K562 (cell line): ENCODE data around the gene RBFOX2. TPM values are rescaled to one million over a fixed set of nuclear protein-coding genes. Genes with fewer than 3 reads are reported as not detected.

Experiments
- ATAC-seq: fragments of 200-7000 bp; cut with Tn5 transposase; 3 replicates; pipeline ENCODE4 v1.9.1; 2020; ENCODE audit warnings: moderate library complexity
- BruUV-seq: library from RNA; stranded (reverse); fragments of 400-500 nt; replicated peaks from 2 replicates; lab custom pipeline; 2021; lab: Mats Ljungman, UMichigan
- CTCF ChIA-PET: fragments of 300-600 bp; formaldehyde crosslinking; extraction: SDS; loops from one replicate; lab custom pipeline; 2021; ENCODE audit warnings: low intra/inter-chr PET ratio; lab: Yijun Ruan, JAX
- POLR2A ChIA-PET: fragments of 300-600, 350-650 bp; sonication (Branson Sonifier 250); formaldehyde crosslinking; extraction: SDS; loops from one replicate; lab custom pipeline; 2021; ENCODE audit warnings: antibody characterized with exemption, inconsistent platforms; lab: Yijun Ruan, JAX
- DNase-seq, 4 experiments: peaks; one replicate each; pipeline versions ENCODE4 v3.0.0 to v3.0.0-alpha.2; 2011 to 2018; ENCODE audit warnings: low spot score in 3 of 4, mixed read lengths in 3 of 4; ENCODE audit errors: extremely low read depth in 1 of 4
- FAIRE-seq: peaks from 2 replicates; lab custom pipeline; 2011; peaks lifted over from hg19 to GRCh38; lab: Jason Lieb, UNC
- H2AFZ ChIP-seq: 2 replicates; pipeline ENCODE4 v1.6.0; 2011; ENCODE audit warnings: low read depth, low read length, control low read depth, inconsistent platforms
- H3K27ac ChIP-seq: fragments of 200-600 bp; 3 replicates; pipeline ENCODE4 v1.8.0; 2011; ENCODE audit warnings: low read depth, mild to moderate bottlenecking, control low read depth, inconsistent platforms, low read length, moderate library complexity, mixed read lengths; ENCODE audit errors: extremely low read depth
- H3K27me3 ChIP-seq, 2 experiments: fragments of 300-600 bp in 1 of 2; 2 replicates in 1 of 2; 3 replicates in 1 of 2; pipeline versions ENCODE4 v1.6.0 to v1.8.0; 2011; ENCODE audit warnings: inconsistent platforms in 2 of 2, low read length in 2 of 2, mild to moderate bottlenecking in 1 of 2, mixed read lengths in 1 of 2, moderate library complexity in 1 of 2; ENCODE audit not compliant: control insufficient read depth in 2 of 2, insufficient read depth in 2 of 2
- H3K36me3 ChIP-seq: fragments of 300-600 bp; 3 replicates; pipeline ENCODE4 v1.8.0; 2011; ENCODE audit warnings: mild to moderate bottlenecking, low read length, inconsistent platforms; ENCODE audit not compliant: control insufficient read depth, insufficient read depth
- H3K4me1 ChIP-seq, 2 experiments: fragments of 200-600 bp in 1 of 2; replicated peaks in 1 of 2; 2 replicates in 1 of 2; 3 replicates in 1 of 2; pipeline versions ENCODE4 v1.5.1 to v1.8.0; 2011; ENCODE audit warnings: inconsistent platforms in 2 of 2, low read length in 2 of 2, mild to moderate bottlenecking in 1 of 2, mixed read lengths in 1 of 2, moderate library complexity in 1 of 2; ENCODE audit not compliant: control insufficient read depth in 2 of 2, insufficient read depth in 2 of 2
- H3K4me2 ChIP-seq: 2 replicates; pipeline ENCODE4 v1.6.1; 2011; ENCODE audit warnings: low read length, control low read depth, inconsistent platforms, mixed read lengths; ENCODE audit not compliant: insufficient read depth
- H3K4me3 ChIP-seq: fragments of 200-600 bp; sonication (generic), shearing (Covaris generic); 2 replicates; pipeline ENCODE4 v1.5.1; 2016; ENCODE audit warnings: control low read depth, inconsistent platforms
- H3K79me2 ChIP-seq: fragments of 200-600 bp; 3 replicates; pipeline ENCODE4 v1.8.0; 2011; ENCODE audit warnings: low read length, inconsistent platforms; ENCODE audit not compliant: control insufficient read depth, insufficient read depth
- H3K9ac ChIP-seq, 2 experiments: 2 replicates each; pipeline versions ENCODE4 v1.6.0 to v1.6.1; 2011; ENCODE audit warnings: low read depth in 2 of 2, low read length in 2 of 2, control low read depth in 1 of 2, inconsistent platforms in 1 of 2, mild to moderate bottlenecking in 1 of 2, mixed read lengths in 1 of 2; ENCODE audit not compliant: insufficient read depth in 1 of 2
- H3K9me1 ChIP-seq: one replicate; pipeline ENCODE4 v1.6.0; 2011; ENCODE audit warnings: inconsistent platforms, mild to moderate bottlenecking, low read length, moderate library complexity; ENCODE audit not compliant: control insufficient read depth, insufficient read depth
- H3K9me3 ChIP-seq: replicated peaks from 2 replicates; pipeline ENCODE4 v1.5.1; 2011; ENCODE audit warnings: low read depth, low read length, inconsistent platforms; ENCODE audit not compliant: control insufficient read depth, insufficient read depth
- H4K20me1 ChIP-seq: replicated peaks from 2 replicates; pipeline ENCODE4 v1.6.1; 2011; ENCODE audit warnings: low read length, inconsistent platforms, mixed read lengths; ENCODE audit not compliant: control insufficient read depth, insufficient read depth
- ARID2 ChIP-seq: fragments of 450-650 bp; IDR thresholded peaks from 2 replicates; pipeline ENCODE4 v1.6.1; 2017; ENCODE audit warnings: antibody characterized with exemption, mild to moderate bottlenecking
- C11orf30 ChIP-seq: fragments of 450-650 bp; IDR thresholded peaks from 2 replicates; pipeline ENCODE4 v1.6.1; 2016; ENCODE audit warnings: low read depth, mild to moderate bottlenecking
- CHAMP1 ChIP-seq: fragments of 450-650 bp; IDR thresholded peaks from 2 replicates; pipeline ENCODE4 v1.6.1; 2016; ENCODE audit warnings: mild to moderate bottlenecking
- E2F1 ChIP-seq: sonication (generic); formaldehyde crosslinking; IDR thresholded peaks from 2 replicates; pipeline ENCODE4 v1.8.1; 2023; ENCODE audit warnings: mild to moderate bottlenecking, missing genetic modification reagents, moderate library complexity
- KDM4B ChIP-seq, 2 experiments: fragments of 450-650 bp in 1 of 2; sonication (generic) in 1 of 2; IDR thresholded peaks; 2 replicates each; pipeline ENCODE4 v1.6.1; 2016 to 2017; ENCODE audit warnings: borderline replicate concordance in 2 of 2, antibody characterized with exemption in 1 of 2, low read depth in 1 of 2, mild to moderate bottlenecking in 1 of 2
- KLF6 ChIP-seq: fragments of 250-450 bp; sonication (Bioruptor Pico); IDR thresholded peaks from 2 replicates; pipeline ENCODE4 v1.4.0; 2020; ENCODE audit warnings: mild to moderate bottlenecking, moderate library complexity, borderline replicate concordance
- MYBL2 ChIP-seq, 2 experiments: fragments of 450-650 bp in 1 of 2; sonication (generic) in 1 of 2; formaldehyde crosslinking in 1 of 2; IDR thresholded peaks; 2 replicates each; pipeline versions ENCODE4 v1.6.1 to v1.8.1; 2017 to 2022; ENCODE audit warnings: borderline replicate concordance in 1 of 2, inconsistent platforms in 1 of 2, low read depth in 1 of 2, mild to moderate bottlenecking in 1 of 2, missing genetic modification reagents in 1 of 2, moderate library complexity in 1 of 2
- POU5F1 ChIP-seq: fragments of 150-350 bp; IDR thresholded peaks from 2 replicates; pipeline ENCODE4 v1.6.1; 2014; ENCODE audit warnings: borderline replicate concordance, low read length, low read depth, mild to moderate bottlenecking; ENCODE audit not compliant: partially characterized antibody
- RFX5 ChIP-seq: IDR thresholded peaks from 2 replicates; pipeline ENCODE4 v1.6.1; 2011; ENCODE audit warnings: low read depth, mild to moderate bottlenecking, improper control_type of control experiment, low read length
- SMAD1 ChIP-seq: fragments of 150-350 bp; IDR thresholded peaks from 2 replicates; pipeline ENCODE4 v1.6.1; 2014; ENCODE audit warnings: low read length, low read depth; ENCODE audit not compliant: partially characterized antibody
- ZNF316 ChIP-seq: fragments of 450-650 bp; IDR thresholded peaks from 2 replicates; pipeline ENCODE4 v1.6.1; 2016
- ZNF444 ChIP-seq: fragments of 250-450 bp; sonication (Bioruptor Pico); IDR thresholded peaks from 2 replicates; pipeline ENCODE4 v1.4.0; 2020; ENCODE audit warnings: mild to moderate bottlenecking, moderate library complexity
- WGBS: fragments of 100-300 bp; shearing (Covaris generic); methylation state at CpG from one replicate; pipeline ENCODE4 v1.1.6; 2016; ENCODE audit warnings: low coverage, mixed read lengths; ENCODE audit not compliant: insufficient coverage; ENCODE audit errors: missing lambda C conversion rate; 5-methylcytosine and 5-hydroxymethylcytosine counted together
- in situ Hi-C: fragments of 300-500 bp; cut with MboI; formaldehyde crosslinking; loops from 4 replicates; pipeline ENCODE4 v1.15.0; 2018; ENCODE audit warnings: inconsistent platforms, mixed read lengths
- intact Hi-C: fragments of 100-400 bp; cut with micrococcal nuclease; formaldehyde crosslinking; loops from 2 replicates; pipeline ENCODE4 v1.14.2; 2022
- polyA plus RNA-seq, 8 experiments: library from polyadenylated mRNA; depleted of rRNA in 4 of 8; stranded (reverse) in 5 of 8; unstranded in 3 of 8; fragments of >200 nt; fragmentation: Nextera tagmentation in 2 of 8; fragmentation: Illumina TruSeq in 1 of 8; extraction: Ambion mirVana in 2 of 8; extraction: Trizol in 1 of 8; gene quantifications; 2 replicates each; pipeline versions ENCODE4 v1.2.1 to v1.2.3, GENCODE V29; 2011 to 2014; ENCODE audit warnings: inconsistent platforms in 1 of 8, missing spikeins in 1 of 8
- total RNA-seq, 7 experiments: library from RNA; depleted of rRNA in 6 of 7; stranded (reverse); fragments of >200 nt in 6 of 7; fragmentation: Illumina TruSeq in 2 of 7; extraction: Trizol in 2 of 7; gene quantifications; 2 replicates each; pipeline versions ENCODE4 v1.2.1 to v1.2.3, GENCODE V29; 2011 to 2021; ENCODE audit warnings: low replicate concordance in 1 of 7

Gene RBFOX2
- total and polyA plus RNA-seq, 9 of the 15 experiments (the other 6 are each of a cell fraction or from before 2014, with no cell fraction given), result 5.8 to 24.8 (median 14.2) TPM

- intact Hi-C loops (no loop called here), in situ Hi-C loops (no loop called here)
- no peak overlapping the region for H3K27ac ChIP-seq
- no peak overlapping the region for H3K4me3 ChIP-seq
- no peaks in the 10 kb centered on the region for H3K27me3 ChIP-seq
- TF ChIP-seq ZNF444 (no peak), ZNF316 (peak; percentile 64), MYBL2 (IDR thresholded peaks at IDR 0.05; ENCODE audit: low read depth) (no peak), MYBL2 (CRISPR knock-in tag; IDR thresholded peaks at IDR 0.05; ENCODE audit: borderline replicate concordance) (no peak), POU5F1 (no peak), RFX5 (no peak), KDM4B (IDR thresholded peaks at IDR 0.05; ENCODE audit: borderline replicate concordance in 2 of 2, low read depth in 1 of 2) (no peak), C11orf30 (peak; percentile 14; the same call in 1 of the 2 replicates), E2F1 (CRISPR knock-in tag) (no peak), SMAD1 (no peak), CHAMP1 (no peak), KLF6 (no peak), ARID2 (no peak)
- no peaks in the 10 kb centered on the region for H3K9me1 ChIP-seq
- DNase-seq, result no peak
- H4K20me1 ChIP-seq, result no peaks in the 10 kb centered on the region
- H3K4me1 ChIP-seq, result no peaks in the 10 kb centered on the region
- H2AFZ ChIP-seq, result no peak overlapping the region
- no peak overlapping the region for H3K9ac ChIP-seq
- ChIA-PET POLR2A (no interaction called here), CTCF (no interaction called here)
- no peak for FAIRE-seq
- whole genome bisulfite sequencing, result 95% methylated on average over 3 of the region's 3 CpGs
- H3K79me2 ChIP-seq, result no peaks in the 10 kb centered on the region; the same call in 1 of the 3 replicates
- no peak for ATAC-seq
- H3K9me3 ChIP-seq, result no peaks in the 10 kb centered on the region
- BruUV-seq, result no TSS peak
- H3K36me3 ChIP-seq, result no peaks in the 10 kb centered on the region
- no peak overlapping the region for H3K4me2 ChIP-seq
Observed at GRCh38 chr22:35967046-35967397, 61.6 kb downstream of the RBFOX2 start.
